Right cardiac atrium (tissue), 5 donors: ENCODE data around the gene IREB2. TPM values are rescaled to one million over a fixed set of nuclear protein-coding genes. Genes with fewer than 3 reads are reported as not detected.

Experiments
- ATAC-seq, 2 donors: fragments of 200-7000 bp; cut with Tn5 transposase; one replicate each; pipeline versions ENCODE4 v1.8.0 to v1.9.1; 2020; ENCODE audit warnings: moderate library complexity in 2 of 2, mild to moderate bottlenecking in 1 of 2
- DNase-seq, 3 donors: peaks; one replicate each; pipeline ENCODE4 v3.0.0-alpha.2; 2020
- H3K27ac ChIP-seq: one replicate; pipeline ENCODE4 v1.5.1; 2013; ENCODE audit warnings: mild to moderate bottlenecking, low read length, control low read depth, moderate library complexity
- H3K27me3 ChIP-seq: one replicate; pipeline ENCODE4 v1.6.1; 2013; ENCODE audit not compliant: control insufficient read depth, insufficient read depth
- H3K4me1 ChIP-seq: one replicate; pipeline ENCODE4 v1.6.1; 2013; ENCODE audit warnings: low read length; ENCODE audit not compliant: control insufficient read depth, insufficient read depth
- H3K4me3 ChIP-seq: one replicate; pipeline ENCODE4 v1.5.1; 2013; ENCODE audit warnings: low read length, control low read depth
- H3K9me3 ChIP-seq: one replicate; pipeline ENCODE4 v1.6.1; 2013; ENCODE audit warnings: low read length; ENCODE audit not compliant: control insufficient read depth
- WGBS: extraction: QIAGEN DNeasy Blood & Tissue Kit; methylation state at CpG from one replicate; pipeline ENCODE4 v1.1.7; 2013; 5-methylcytosine and 5-hydroxymethylcytosine counted together
- intact Hi-C, 4 donors: fragments of 100-400 bp; cut with DNase I; formaldehyde crosslinking; loops; one replicate each; pipeline versions ENCODE4 v1.11.0 to v1.14.0; 2022 to 2023
- polyA plus RNA-seq: library from polyadenylated mRNA; stranded (reverse); fragments of 200-250 nt; gene quantifications from one replicate; pipeline ENCODE4 v1.2.3, GENCODE V29; 2013
- total RNA-seq, 4 donors: library from RNA; stranded (reverse); fragmentation: NEBNext Ultra II Directional; extraction: Animal tissue kit (Norgen Biotek cat#: 25700); gene quantifications; one replicate each; pipeline ENCODE4 v1.2.1, GENCODE V29; 2021
- donor health status: healthy with polysubstance abuse.
- donor health status: DM: no; HTN: yes; CAD: no.
- donor health status: DM: no; HTN: no; CAD: no.
- donor health status: DM: no; HTN: yes; CAD: no; lungs with severe emphysema.
- donor health status: DM: yes; HTN: yes; CAD: no.

Gene IREB2
- total and polyA plus RNA-seq, 5 donors: 7.9 to 35.0 (median 28.0) TPM

DNA sequence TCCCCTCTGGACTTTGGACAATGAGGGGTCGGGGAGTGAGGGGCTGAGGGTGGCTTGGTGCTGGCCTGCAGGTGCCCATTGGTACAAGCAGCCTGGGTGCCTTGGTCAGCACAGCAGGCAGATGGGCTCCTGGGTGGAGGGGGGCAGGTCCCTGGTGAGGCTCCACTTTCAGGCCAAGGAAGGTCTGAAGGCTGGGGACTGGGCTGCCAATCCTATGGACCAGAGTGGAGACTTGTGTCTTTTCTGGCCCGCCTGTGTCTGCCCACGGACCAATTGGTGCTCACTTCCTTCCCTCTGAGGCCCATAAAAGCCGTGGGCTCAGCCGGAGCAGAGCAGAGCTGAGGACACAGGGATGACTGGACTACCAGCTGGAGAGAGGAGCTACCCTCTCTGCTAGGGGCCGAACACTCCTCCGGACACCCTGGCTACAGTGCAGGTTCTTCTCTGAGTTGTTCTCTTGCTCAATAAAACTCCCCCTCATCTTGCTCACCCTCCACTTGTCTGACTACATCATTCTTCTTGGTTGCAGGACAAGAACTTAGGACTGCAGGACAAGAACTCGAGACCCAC lies 31.9 kb upstream of the IREB2 start:
- DNase-seq: no peak
- WGBS: 89% methylated on average over 8 of the region's 8 CpGs
- no peaks in the 10 kb centered on the region for H3K4me1 ChIP-seq
- no peak overlapping the region for H3K27ac ChIP-seq
- H3K9me3 ChIP-seq: no peaks in the 10 kb centered on the region
- no peak for ATAC-seq
- H3K27me3 ChIP-seq: no peaks in the 10 kb centered on the region
- intact Hi-C loops: loop anchor here in 1 of 4 donors (5.0 kb wide), 1 partner anchor 74 kb away; no protein-coding TSS in a partner anchor
- no peak overlapping the region for H3K4me3 ChIP-seq

DNA sequence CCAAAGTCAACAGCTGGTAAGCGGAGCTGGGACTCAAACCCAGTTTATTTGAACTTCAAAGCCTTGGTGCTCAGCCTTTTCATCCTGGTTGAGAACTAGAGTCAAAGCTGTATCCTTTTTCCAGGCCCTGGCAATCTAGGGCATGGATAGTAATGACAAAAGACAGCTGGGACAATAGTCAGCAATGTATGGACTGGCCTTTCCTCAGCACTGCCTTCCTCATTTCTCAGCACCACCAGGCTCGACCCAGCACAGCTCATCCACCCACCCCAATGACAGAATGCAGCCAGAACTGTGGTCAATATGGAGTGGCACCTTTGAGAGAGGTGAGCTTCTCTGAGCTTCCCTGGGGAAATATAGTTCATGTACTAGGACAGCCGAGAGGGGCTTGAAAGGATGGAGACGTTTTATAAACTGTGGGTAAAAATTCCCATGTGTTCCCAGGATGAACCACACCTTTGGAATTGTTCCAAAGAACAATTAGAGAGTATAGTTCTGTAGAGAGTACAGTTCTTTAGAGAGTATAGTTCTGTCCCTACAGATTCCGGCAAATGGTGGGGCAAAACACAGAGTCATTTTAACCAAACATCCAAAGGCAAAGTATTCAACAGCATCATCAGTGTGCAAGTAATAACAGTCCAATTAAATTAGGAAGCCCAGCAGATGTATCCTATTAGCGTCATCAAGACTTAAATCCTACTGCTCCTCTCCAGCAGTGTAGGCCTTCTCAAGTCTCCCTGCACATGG lies 30.2 kb upstream of the IREB2 start:
- Histone ChIP-seq H3K27ac (no peak overlapping the region), H3K9me3 (no peaks in the 10 kb centered on the region), H3K27me3 (no peaks in the 10 kb centered on the region), H3K4me1 (no peaks in the 10 kb centered on the region), H3K4me3 (no peak overlapping the region)
- DNase-seq (no peak), ATAC-seq (no peak)
- intact Hi-C loops: loop anchor here in 1 of 4 donors (5.0 kb wide), 1 partner anchor 75 kb away; no protein-coding TSS in a partner anchor
- 61% methylated on average over 6 of the region's 6 CpGs for WGBS

DNA sequence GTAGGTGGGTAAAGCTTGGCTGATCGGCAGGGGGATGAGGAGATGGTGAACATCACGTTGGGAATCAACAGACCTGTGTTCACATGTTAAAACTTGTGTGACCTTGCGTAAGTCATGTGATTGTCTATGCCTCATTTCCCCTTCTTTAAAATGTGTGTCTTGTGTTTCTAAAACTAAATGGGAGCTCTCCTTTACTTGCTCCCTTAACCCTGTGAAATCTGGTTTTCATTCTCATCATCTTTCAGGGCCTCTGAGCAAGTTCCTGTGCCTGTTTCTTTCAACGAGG lies 29.7 kb upstream of the IREB2 start:
- DNase-seq (no peak), ATAC-seq (no peak)
- Histone ChIP-seq H3K4me3 (no peak overlapping the region), H3K4me1 (no peaks in the 10 kb centered on the region), H3K27ac (no peak overlapping the region), H3K9me3 (no peaks in the 10 kb centered on the region), H3K27me3 (no peaks in the 10 kb centered on the region)
- intact Hi-C loops: loop anchor here in 1 of 4 donors (5.0 kb wide), 1 partner anchor 76 kb away; no protein-coding TSS in a partner anchor
- WGBS: 64% methylated on average over 4 of the region's 4 CpGs

DNA sequence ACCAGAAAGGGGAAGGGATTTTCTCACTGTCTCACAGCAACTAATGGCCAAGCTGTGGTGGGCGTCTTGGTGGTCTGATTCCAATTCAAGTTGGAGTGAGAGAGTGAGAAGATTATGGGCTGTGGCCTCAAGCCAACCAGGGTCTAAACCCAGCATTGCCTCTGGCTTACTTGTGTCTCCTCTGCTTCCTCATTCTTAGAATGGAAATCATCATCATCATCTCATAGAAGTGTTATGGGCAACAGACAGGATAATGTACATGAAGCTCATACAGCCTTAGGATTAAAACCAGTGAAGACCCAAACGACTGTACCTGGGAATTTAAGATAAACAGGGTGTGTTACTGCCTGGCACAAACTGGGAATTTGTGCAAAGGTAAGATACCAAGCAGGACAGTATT lies 29.1 kb upstream of the IREB2 start:
- no peak for DNase-seq
- no peak for ATAC-seq
- Histone ChIP-seq H3K27me3 (no peaks in the 10 kb centered on the region), H3K4me3 (no peak overlapping the region), H3K9me3 (no peaks in the 10 kb centered on the region), H3K4me1 (no peaks in the 10 kb centered on the region), H3K27ac (no peak overlapping the region)
- intact Hi-C loops: loop anchor here in 1 of 4 donors (5.0 kb wide), 1 partner anchor 77 kb away; no protein-coding TSS in a partner anchor
- 39% methylated on average over 2 of the region's 2 CpGs for WGBS

DNA sequence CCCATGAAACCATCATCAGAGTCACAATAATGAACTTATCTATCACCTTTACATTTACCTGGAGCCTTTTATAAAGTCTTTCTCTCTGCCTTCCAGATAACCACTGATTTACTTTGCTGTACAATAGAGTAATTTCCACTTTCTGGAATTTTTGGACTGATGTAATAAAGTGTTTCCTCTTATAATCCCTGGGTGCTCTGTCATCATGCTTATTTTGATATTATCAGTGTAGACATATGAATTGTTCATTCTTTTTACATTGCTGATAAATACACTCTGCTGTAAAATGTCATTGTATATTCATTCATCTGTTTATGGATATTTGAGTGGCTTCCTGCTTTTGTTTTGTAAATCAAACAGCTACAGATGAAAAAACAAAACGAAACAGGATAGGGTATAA lies 27.0 kb upstream of the IREB2 start:
- 36% methylated on average over 1 of the region's 1 CpG for WGBS
- ATAC-seq (no peak), DNase-seq (no peak)
- no peaks in the 10 kb centered on the region for H3K9me3 ChIP-seq
- H3K27me3 ChIP-seq: no peaks in the 10 kb centered on the region
- intact Hi-C loops: no loop called here
- H3K4me1 ChIP-seq: no peaks in the 10 kb centered on the region
- H3K27ac ChIP-seq: no peak overlapping the region
- no peak overlapping the region for H3K4me3 ChIP-seq

DNA sequence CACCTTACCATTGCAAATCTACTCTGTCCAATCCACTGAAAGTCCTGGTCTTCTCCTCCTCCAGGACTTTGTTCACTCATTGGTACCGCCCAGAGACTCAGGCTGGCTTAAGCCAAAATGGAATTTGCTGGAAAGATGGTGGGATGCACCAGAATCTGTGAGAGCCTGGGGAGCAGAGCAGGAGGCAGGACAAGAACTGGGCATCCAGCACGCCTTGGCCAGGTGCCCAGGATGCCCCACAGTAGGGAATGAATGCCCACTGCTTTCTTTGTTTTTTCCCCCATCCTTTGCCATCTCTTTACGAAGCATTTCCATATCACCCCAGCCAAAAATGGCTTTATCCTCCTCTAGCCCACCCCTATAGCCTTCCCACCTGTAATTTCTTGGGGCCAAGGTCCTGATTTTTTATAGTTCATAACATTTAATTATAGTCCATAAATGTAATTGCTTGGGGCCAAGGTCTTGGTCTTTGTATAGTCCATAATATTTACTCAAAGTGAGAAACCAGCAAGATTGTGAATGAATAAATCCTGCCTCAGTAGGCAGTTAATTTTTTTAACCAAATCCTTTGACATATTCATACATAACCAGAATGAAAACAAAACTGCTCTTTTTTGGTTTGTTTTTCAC lies 23.3 kb upstream of the IREB2 start:
- H3K4me3 ChIP-seq: no peak overlapping the region
- H3K27me3 ChIP-seq: no peaks in the 10 kb centered on the region
- H3K27ac ChIP-seq: no peak overlapping the region
- WGBS: 80% methylated on average over 3 of the region's 3 CpGs
- intact Hi-C loops: no loop called here
- H3K9me3 ChIP-seq: no peaks in the 10 kb centered on the region
- no peak for DNase-seq
- no peaks in the 10 kb centered on the region for H3K4me1 ChIP-seq
- ATAC-seq: no peak

DNA sequence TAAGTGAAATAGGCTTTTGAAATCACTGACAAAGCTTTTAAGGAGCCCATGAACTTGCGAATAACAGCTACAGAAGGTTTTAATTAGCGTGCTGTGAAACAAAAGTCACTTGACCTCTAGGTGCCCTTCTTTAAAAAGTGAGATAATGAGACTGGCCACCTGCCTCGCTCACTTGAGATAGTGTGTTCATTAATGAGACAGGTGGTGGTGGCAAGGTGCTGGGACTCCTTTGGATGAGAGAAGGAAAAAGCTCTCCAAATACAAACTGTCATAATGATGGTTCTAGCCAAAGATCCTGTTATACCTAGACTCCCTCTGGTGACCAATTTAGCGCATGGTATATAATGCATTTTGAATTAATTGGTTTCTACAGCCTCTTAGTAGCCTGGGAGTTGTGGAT lies 22.7 kb upstream of the IREB2 start:
- Histone ChIP-seq H3K27me3 (no peaks in the 10 kb centered on the region), H3K9me3 (no peaks in the 10 kb centered on the region), H3K4me3 (no peak overlapping the region), H3K27ac (no peak overlapping the region), H3K4me1 (no peaks in the 10 kb centered on the region)
- DNase-seq (no peak), ATAC-seq (no peak)
- WGBS: 61% methylated on average over 4 of the region's 4 CpGs
- intact Hi-C loops: no loop called here

DNA sequence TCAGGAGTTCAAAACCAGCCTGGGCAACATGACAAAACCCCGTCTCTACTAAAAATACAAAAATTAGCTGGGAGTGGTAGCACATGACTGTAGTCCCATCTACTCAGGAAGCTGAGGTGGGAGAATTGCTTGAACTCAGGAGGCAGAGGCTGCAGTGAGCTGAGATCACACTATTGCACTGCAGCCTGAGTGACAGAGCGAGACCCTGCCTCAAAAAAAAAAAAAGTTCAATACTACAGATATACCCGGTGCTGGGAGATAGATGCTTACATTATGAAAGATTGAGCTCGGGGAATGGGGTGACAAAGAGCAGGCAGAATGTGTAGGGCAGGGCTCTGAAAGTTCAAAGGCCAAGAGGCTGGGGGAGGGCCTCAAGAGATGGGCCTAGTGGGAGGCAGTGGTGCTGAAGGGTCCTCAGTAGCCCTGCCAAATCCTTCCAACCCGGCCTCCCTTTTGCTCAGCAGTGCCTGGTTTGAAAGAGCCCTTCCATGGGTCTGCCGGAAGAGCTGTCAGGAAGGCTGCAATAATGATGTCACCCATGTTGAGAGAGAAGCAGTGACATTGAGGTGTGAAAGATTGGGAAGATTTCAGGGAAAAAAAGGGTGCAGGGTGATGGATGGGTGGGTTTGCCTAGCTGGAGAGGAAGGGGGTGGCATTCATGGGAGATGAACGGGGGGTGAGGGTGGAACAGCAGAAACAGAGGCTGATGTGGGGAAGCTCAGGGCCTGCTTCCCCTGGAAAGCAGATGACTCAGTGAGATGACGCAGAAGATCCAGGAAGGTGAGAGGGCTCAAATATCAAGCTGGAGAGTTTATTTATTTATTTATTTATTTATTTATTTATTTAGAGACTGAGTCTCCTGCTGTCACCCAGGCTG lies 20.0 kb upstream of the IREB2 start:
- 73% methylated on average over 8 of the region's 8 CpGs for WGBS

DNA sequence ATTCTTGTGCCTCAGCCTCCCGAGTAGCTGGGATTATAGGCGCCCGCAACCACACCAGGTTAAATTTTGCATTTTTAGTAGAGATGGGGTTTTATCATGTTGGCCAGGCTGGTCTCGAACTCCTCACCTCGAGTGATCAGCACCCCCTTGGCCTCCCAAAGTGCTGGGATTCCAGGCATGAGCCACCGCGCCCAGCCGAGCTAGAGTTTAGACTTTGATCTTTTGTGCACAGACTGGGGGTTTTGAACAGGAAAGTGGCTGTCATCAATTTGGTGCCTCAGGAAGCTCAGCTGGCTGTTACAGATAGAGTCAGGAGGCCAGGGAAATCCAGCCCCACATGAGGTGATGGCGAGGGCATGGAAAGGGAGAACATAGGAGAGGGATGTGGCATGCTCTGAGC lies 19.3 kb upstream of the IREB2 start:
- DNase-seq (no peak), ATAC-seq (no peak)
- intact Hi-C loops: no loop called here
- 76% methylated on average over 9 of the region's 9 CpGs for WGBS
- H3K27me3 ChIP-seq: no peaks in the 10 kb centered on the region
- no peaks in the 10 kb centered on the region for H3K4me1 ChIP-seq
- no peak overlapping the region for H3K4me3 ChIP-seq
- no peaks in the 10 kb centered on the region for H3K9me3 ChIP-seq
- no peak overlapping the region for H3K27ac ChIP-seq

More for the DNA sequence above, 20.0 kb upstream of the IREB2 start:
- H3K27ac ChIP-seq: no peak overlapping the region
- H3K9me3 ChIP-seq: no peaks in the 10 kb centered on the region
- H3K4me1 ChIP-seq: no peaks in the 10 kb centered on the region
- ATAC-seq (no peak), DNase-seq (no peak)
- intact Hi-C loops: no loop called here
- H3K4me3 ChIP-seq: no peak overlapping the region
- no peaks in the 10 kb centered on the region for H3K27me3 ChIP-seq

DNA sequence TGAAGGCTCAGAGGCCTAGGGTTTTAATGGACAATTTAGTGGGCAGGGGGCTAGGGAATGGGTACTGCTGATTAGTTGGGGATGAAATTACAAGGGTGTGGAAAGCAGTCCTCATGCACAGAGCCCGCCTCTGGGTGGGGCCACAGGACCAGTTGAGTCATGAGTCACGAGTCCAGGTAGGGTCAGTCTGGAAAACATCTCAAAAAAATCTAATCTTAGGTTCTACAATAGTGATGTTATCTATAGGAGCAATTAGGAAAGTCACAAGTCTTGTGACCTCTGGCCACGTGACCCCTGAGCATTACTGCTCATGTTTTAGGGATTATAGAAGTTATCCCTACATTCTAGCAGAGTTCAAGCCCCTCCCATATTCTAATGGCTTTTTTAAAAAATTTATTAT lies 18.6 kb upstream of the IREB2 start:
- 88% methylated on average over 3 of the region's 3 CpGs for WGBS
- intact Hi-C loops: no loop called here

DNA sequence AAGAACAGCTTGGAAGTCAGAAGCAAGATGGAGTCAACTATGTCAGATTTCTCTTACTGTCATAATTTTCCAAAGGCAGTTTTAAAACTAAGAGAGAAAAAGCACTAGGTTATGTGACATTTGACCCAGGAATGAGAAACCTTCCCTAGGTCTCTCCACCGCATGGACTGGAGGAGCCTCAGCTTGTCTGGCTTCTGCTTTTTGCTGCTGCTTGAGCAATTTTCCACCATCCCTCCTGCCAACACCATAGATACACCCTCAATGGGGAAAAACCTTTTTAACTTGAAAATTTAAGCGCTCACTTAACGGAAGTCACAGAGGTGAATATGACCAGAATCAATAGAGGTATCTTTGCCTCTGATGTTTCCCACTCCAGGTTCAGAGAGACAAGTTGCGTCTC lies 17.8 kb upstream of the IREB2 start:
- Histone ChIP-seq H3K27me3 (no peaks in the 10 kb centered on the region), H3K4me3 (no peak overlapping the region), H3K9me3 (no peaks in the 10 kb centered on the region), H3K4me1 (no peaks in the 10 kb centered on the region), H3K27ac (no peak overlapping the region)
- ATAC-seq (no peak), DNase-seq (no peak)
- 92% methylated on average over 4 of the region's 4 CpGs for WGBS
- intact Hi-C loops: loop anchor here (5.0 to 10.0 kb wide), 3 partner anchors 113 to 305 kb away; no protein-coding TSS in a partner anchor

More for the DNA sequence above, 18.6 kb upstream of the IREB2 start:
- H3K4me3 ChIP-seq: no peak overlapping the region
- no peaks in the 10 kb centered on the region for H3K9me3 ChIP-seq
- H3K27ac ChIP-seq: no peak overlapping the region
- DNase-seq (no peak), ATAC-seq (no peak)
- no peaks in the 10 kb centered on the region for H3K27me3 ChIP-seq
- no peaks in the 10 kb centered on the region for H3K4me1 ChIP-seq
